OCI-LY1 (cell line): ENCODE measurements around the gene ZNF710.

ENCODE experiments used
- EZH2 ChIP-seq: fragments of 200-600 bp; sonication (generic), shearing (Covaris generic); IDR thresholded peaks from 2 replicates; pipeline ENCODE4 v1.8.0; 2017; ENCODE audit warnings: borderline replicate concordance, mixed run types, mild to moderate bottlenecking, antibody characterized with exemption, low read length, moderate library complexity, mixed read lengths
- TF ChIP-seq, protein P1 (sequence below): fragments of 200-600 bp; sonication (generic), shearing (Covaris generic); IDR thresholded peaks from 2 replicates; pipeline ENCODE4 v1.5.1; 2017; ENCODE audit warnings: mild to moderate bottlenecking, antibody characterized with exemption, low read length, moderate library complexity, mixed read lengths

DNA sequence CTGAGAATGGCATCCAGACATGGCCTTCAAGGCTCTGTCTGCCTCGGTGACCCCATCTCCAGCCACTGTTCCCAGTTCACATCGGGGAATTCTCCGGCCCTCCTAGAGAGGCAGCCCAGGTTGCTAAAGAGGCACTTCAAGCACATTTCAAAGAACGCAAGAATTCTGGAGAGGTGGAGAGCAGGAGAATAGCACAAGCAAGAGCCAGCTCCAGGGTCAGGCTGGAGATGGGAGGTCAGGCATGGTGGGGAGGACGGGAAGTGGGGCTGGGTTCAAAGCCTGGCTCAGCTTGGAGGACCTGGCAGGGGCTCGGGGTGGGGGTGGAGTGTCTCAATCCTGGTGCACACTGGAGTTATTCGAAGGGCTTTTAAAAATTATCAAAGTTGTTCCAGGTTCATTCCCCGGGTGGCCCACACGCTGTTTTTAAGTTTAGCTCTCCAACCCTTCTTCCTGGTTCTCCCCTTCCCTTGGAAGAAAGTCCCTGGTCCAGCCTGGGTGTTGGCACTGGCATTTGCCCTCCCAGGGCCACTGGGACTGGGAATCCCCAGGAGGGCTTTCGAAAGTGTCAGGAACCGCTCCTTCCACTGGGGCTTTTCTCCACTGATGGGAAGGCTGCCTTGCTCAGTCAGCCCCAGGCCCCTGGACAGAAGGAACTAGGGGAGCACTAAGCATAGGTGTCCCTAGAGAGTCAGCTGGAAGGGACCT lies 35.8 kb downstream of the ZNF710 start:
- TF ChIP-seq, protein P1, sequence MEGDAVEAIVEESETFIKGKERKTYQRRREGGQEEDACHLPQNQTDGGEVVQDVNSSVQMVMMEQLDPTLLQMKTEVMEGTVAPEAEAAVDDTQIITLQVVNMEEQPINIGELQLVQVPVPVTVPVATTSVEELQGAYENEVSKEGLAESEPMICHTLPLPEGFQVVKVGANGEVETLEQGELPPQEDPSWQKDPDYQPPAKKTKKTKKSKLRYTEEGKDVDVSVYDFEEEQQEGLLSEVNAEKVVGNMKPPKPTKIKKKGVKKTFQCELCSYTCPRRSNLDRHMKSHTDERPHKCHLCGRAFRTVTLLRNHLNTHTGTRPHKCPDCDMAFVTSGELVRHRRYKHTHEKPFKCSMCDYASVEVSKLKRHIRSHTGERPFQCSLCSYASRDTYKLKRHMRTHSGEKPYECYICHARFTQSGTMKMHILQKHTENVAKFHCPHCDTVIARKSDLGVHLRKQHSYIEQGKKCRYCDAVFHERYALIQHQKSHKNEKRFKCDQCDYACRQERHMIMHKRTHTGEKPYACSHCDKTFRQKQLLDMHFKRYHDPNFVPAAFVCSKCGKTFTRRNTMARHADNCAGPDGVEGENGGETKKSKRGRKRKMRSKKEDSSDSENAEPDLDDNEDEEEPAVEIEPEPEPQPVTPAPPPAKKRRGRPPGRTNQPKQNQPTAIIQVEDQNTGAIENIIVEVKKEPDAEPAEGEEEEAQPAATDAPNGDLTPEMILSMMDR = no peak
- no peak for TF ChIP-seq EZH2
